GM20431 (cell line): ENCODE results near the gene SULT1C4.
"Not testable (repeated sequence)": the region's sequence is repeated elsewhere in the genome, so short reads cannot be mapped to it uniquely, and the experiment has no call there.

Source experiments
- in situ Hi-C: fragments of 300-500 bp; cut with MseI, MboI; formaldehyde crosslinking; loops from one replicate; pipeline ENCODE4 v1.15.0; 2020; ENCODE audit warnings: low sequenced_read_pairs; ENCODE audit not compliant: unreplicated experiment

The SULT1C4 gene

DNA sequence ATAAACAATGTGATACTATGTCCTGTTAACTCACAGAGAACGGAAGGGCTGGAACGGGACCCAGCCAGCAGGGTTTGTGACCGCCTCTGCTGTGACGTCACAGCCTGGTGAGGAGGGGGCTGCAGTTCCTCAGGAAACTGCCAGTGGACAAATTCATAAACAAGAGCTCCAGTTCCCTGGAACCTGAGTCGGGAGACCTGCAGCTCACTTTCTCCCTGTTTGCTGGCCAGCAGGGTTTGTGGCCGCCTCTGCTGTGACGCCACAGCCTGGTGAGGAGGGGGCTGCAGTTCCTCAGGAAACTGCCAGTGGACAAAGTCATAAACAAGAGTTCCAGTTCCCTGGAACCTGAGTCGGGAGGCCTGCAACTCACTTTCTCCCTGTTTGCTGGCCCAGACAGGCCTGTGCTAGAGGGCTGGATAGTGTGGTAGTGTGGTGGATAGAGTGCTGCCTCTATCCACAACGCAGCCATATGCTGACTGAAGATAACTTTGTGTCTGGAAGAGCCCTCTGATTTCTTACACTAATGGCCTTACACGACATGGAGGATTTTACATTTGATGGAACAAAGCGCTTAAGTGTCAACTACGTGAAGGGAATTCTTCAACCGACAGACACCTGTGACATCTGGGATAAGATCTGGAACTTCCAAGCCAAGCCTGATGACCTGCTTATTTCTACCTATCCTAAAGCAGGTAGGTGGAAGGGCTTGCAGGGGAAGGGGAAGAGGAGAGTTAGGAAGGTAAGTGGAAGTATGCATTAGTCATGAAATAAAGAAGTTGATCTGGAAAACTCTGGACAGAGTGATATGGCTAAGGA, at the start of gene SULT1C4:
Gene SULT1C4, plus strand, starts transcription at position 140 of the 816 bp plus-strand sequence. Its CDS starts 384 bp downstream, at position 524.
- in situ Hi-C loops, result no loop called here

DNA sequence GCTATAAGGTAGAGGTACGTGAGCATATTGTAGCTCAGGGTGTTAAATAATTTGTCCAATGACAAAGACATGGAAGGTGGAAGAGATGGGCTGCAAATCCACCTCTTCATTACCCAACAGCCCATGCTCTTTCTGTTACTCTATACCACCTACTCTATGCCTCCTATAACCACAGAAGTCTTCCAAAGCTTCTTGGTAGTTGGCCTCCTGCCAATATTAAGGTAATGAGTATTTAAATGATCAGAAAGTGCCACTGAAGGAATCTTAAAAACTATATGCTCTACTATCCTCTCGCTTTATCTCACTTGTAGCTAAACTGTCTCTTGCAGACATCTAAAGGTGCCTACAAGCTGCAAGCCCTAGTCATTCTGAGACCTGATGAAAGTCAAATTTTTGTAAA, 48.0 kb upstream of the SULT1C4 start:
- in situ Hi-C loops, result no loop called here

DNA sequence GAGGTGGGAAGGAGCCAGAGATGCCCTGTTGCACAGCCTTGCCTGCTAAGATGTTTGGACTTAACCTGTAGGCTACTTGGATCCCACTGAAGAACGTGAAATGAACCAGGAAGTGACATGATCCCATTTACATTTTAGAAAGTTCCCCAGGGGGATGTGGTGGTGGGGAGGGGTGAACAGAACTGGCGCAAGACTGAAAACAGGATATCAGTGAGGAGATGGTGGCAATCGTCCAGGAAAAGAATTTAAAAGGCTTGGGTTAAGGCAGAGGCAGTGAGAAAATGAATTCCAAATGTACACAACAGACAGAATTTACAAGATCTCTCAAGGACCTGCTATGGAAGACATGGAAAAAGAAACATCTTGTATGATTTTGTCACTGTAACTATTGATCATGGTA, 46.8 kb upstream of the SULT1C4 start:
- in situ Hi-C loops, result no loop called here

DNA sequence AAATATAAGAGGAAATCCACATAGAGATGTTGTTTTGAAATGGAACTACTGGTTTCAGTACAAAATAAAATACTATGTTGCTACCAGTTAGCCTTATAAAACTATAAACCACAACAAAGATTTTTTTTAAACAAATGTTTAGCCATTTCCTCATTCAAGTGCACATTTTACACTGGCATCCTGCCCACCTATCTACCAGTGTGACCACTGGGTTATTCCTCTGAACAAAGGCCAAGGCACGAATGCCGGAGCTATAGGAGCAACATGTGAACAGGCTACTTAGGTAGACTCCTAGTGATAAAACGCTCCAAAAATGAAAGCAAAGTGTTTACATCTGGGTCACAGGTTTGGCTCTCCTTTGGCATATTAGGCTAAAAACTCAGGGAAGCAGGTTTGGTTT, 31.8 kb upstream of the SULT1C4 start:
- in situ Hi-C loops, result no loop called here

DNA sequence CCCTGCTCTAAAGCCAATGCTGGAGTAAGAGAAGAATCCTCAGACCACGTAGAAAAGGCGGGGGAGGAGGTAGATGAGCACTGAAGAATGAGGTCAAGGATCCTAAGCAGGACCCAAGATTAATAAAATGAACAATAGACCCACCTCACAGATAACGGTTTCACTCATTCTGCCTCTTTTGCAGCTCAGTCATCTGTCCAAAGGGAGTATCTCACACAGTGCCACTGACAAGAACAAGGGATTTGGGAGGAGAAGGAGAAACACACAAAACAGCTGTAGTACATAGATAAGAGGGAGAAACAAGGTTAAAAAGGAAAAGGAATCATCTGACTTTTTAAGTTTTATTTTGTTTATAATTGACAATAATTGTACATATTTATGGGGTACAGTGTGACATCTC, 30.9 kb upstream of the SULT1C4 start:
- in situ Hi-C loops, result no loop called here

DNA sequence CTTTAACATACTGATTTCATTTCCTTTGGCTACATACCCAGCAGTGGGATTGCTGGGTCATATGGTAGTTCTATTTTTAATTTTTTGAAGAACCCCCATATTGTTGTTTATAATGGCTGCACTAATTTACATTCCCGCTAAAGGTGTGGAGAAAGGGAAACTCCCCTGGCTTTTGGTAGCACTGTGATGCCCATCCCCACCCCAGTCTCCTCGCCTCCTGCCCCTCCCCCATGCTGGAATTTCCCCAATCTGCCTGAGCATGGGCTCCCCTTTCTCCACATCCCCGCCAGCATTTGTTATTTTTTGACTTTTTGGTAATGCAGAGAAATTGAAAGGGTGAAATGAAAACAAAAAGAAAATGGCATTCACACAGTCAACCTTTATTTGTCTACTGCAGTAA, 30.0 kb upstream of the SULT1C4 start:
- in situ Hi-C loops, result no loop called here

DNA sequence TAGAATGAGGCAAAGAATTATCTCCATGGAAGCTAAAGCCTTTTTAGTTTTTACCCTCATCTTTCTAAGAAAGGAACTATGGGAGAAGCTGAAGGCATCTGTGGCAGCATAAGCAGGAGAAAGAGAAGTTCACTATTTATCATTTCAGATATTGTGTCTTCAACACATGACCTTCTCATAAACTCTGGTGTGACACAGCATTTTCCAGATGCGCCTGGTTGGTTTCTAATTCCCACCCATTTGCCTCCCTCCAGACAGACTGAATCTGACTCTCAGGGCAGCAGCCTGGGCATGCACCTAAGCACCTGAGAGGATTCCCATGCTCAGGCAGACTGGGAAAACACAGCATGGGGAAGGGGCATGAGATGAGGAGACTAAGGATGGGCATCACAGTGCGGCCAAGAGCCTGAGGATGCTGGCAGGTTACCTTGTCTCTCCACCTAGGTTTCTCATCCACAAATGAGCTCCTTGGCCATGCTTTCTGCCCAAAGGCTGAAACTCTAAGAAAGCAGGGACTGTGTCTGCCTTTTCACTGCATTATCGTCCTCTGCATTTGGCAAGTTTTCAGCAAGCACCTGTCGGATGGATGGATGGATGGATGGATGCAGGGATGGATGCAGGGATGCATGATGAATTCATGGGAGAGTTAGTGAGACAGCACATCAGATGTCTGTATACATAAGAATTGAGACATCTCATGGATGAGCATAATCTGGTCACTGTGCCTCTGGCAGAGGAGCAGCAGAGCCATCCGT, 28.8 kb upstream of the SULT1C4 start:
- in situ Hi-C loops, result no loop called here

DNA sequence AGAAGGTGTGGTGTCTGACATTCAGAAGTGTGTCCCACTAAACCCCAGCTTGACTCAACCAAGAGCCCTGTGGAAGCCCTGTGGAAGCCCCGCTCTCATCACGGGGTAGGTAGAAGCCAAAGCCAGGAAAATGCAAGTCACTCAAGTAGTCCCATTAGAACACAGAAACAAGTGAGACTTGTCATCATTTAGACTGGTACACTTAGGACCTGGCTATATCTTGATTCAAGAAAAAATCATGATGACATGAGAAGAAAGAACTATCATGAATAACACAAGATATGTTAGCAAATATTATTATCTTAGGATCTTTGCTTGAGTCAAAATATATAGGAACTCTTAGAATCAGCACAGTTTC, 28.2 kb upstream of the SULT1C4 start:
- in situ Hi-C loops, result no loop called here

DNA sequence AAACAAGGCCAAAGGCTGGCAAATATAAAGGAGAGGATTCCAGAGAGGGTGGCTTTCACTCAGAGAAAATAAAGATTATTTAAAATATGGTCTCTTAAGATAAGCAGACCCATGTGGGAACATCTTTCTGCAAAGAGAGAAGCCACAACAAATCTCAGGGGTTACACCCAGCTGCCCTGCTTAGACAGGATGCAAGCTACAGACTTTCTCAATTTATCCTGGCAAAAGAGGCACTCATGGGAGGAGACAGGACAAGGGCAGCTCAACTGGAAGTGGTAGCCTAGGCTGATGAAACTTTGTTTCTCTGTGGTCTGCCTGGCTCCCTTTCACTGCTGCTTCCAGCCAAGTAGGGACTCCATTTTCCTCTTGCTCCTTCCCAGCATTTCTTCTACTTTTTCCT, 25.9 kb upstream of the SULT1C4 start:
- in situ Hi-C loops, result no loop called here

DNA sequence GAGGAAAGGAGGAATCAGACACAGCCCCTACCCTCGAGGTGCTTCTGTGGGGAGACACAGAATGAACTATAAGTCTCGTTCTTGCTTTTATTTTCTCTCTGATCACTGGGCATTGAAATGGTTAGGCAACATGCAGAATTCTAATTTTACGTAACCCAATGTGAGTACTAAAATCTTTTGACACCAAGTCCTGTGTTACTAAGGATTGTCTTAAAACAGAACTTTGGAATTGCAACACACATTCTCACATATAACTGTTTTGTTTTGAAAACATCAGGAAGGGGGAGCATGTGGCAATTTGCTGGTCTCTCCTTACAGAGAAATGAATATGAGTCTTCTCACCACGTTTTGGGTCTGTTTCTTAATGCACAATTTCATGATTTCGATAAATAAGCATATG, 23.6 kb upstream of the SULT1C4 start:
- in situ Hi-C loops, result no loop called here

DNA sequence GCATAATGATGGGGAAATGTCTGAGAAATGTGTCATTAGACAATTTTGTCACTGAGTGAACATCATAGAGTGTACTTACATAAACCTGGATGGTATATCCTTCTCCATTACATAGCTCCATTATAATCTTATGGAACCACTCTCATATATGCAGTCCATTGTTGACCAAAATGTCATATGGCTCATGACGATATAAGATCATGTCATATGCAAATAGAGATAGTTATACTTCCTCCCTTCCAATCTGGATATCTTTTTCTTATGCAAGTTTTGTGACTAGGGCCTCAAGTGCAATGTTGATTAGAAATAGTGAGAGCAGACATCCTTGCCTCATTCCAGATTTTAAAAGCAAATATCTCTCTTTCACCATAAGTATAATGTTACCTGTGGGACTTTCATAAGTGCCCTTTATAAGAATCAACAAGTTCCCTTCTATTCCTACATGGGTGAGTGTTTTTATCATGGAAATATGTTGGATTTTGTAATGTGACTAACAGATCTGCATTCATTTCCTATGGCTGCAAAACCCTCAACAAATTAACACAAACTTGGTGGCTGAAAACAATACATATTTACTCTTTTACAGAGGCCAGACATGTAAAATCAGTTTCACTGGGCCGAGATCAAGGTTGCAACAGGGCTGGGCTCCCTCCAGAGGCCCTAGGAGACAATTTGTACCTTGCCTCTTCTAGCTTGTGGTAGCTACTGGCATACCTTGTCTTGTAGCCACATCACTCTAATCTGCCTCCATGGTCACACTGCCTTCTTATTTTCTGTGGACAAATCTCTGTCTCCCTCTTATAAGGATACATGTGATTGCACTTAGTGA, 21.6 kb upstream of the SULT1C4 start:
- in situ Hi-C loops, result no loop called here

DNA sequence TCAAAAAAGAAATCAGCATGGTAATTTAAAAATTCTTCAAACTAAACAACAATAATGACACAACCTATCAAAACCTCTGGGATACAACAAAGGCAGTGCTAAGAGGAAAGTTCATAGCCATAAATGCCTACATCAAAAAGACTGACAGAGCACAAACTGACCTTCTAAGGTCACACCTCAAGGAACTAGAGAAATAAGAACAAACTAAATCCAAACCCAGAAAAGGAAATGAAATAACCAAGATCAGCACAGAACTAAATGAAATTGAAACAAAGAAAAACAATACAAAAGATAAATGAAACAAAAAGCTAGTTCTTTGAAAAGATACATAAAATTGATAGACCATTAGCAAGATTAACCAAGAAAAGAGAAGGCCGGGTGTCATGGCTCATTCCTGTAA, 18.4 kb upstream of the SULT1C4 start:
- in situ Hi-C loops, result not testable (repeated sequence)

DNA sequence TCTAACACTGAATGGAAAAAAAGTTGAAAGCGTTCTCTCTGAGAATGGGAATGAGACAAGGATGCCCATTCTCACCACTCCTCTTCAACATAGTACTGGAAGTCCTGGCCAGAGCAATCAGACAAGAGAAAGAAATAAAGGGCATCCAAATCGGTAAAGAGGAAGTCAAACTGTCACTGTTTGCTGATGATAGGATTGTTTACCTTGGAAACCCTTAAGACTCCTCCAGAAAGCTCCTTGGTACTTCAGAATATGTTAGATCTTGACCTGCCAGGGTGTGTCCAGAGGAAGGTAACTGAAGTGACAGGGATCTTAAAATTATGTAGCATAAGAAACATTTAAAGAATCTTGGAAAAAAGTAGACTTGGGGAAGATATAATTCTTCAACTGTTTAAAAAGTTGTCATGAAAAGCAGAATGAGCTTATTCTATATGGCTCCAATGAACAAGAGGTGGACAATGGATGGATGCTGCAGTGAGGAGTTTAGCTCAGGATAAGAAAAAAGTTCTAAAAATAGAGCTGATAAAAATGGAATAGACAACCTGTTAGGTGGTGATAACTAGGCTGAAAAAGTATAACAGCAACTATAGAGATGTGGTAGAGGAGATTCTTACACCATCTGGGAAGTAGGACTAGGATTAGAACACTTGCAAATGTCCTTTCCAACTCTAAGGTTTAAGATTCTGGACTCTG, 16.8 kb upstream of the SULT1C4 start:
- in situ Hi-C loops, result no loop called here

DNA sequence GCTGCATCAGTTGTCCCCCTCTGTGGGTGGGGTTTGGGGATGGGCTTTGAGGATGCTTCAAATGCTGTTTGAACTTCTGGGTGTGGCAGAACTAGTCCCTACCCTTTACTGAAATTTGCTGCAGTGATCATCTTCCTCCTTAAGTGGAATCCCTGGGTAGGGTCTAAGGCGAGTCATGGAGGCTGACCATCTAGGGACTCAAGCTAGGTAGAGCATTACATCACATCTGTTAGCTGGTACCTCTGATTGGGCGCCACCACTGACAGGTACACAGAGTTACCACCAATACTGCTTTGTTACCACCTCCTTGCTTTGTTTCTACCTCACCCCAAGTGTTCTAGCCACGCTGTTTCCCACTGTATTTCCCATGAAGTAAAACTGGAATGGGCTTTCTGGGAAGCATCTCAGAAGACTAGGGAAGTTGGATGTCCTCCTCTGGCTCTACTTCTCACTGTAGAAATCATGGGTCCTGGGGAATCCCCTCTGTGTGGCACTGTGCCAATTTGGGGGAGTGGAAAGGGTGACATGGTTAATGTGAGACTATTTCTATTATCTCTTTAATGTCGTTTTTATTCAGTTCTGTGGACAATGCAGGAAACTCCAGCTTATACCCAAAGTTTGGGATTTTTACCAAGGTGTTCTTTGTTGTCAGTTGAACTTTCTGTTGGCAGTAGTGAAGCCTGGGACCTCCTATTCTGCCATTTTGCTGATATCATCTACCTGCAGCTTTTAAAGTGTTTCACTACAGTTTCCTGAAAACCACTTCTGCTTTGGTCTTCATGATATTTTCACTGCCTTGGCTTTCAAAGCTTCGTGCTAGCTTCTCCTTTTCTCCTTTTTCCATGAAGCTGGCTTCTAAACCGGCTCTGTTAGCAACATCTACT, 14.5 kb upstream of the SULT1C4 start:
- in situ Hi-C loops, result no loop called here

DNA sequence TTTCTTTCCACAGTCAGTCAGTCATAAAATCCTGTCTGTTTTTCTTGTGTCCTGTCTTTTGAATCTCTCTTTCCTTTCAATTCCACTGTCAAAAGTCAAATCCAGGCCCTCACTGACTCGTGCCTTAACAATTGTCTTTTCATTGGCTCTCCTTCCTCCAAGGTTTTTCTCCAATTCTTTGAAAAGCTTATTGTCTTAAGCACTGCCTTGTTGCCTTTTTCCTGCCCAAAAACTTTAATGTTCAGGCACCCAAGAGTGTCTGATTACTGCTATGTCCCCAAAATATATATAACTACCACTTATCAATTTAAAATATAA, 13.9 kb upstream of the SULT1C4 start:
- in situ Hi-C loops, result no loop called here

DNA sequence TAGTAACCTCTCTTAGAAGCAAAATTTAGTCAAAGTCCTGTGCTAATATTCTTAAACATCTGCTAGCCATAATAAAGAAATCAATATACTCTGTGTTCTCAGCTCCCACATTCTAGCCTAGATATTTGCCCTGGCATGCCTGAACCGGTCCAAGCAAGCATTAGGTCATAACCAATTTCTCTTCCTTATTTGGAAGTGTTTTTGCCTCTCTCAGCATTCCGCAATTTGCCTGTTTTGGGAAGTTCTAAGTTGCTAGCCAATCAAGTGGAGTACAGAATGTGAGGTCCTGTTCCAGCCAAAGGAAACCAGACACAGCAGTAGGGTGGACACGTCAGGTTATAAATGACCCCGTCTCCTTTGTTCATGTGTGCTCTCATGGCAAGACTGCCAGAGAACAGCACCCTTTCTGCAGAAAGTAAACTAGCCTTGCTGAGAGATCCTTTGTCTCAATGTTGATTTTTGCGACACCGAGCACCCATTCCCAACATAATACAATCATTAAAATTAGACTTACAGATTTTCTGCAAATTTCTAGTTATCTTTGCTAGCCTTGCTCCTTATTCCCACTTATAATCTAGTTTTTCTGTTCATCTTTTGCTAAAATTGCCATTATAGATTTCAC, 13.0 kb upstream of the SULT1C4 start:
- in situ Hi-C loops, result no loop called here

DNA sequence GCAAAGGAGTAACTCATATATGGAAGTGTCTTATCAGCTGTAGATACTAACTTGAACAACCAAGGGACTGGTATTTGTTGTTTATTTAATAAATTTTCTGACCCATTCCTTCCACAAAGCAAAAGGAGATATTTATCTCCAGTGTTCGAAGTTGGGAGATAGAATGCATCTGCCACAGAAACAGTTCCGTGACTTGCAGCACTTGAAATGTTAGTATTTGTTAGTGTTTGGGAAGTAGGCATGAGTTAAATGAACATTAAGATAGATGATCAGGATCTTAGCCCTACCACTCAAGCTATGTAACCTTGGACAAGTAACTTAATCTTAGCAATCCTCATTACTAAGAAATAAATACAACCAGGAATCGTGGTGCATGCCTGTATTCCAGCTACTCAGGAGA, 12.1 kb upstream of the SULT1C4 start:
- in situ Hi-C loops, result no loop called here

DNA sequence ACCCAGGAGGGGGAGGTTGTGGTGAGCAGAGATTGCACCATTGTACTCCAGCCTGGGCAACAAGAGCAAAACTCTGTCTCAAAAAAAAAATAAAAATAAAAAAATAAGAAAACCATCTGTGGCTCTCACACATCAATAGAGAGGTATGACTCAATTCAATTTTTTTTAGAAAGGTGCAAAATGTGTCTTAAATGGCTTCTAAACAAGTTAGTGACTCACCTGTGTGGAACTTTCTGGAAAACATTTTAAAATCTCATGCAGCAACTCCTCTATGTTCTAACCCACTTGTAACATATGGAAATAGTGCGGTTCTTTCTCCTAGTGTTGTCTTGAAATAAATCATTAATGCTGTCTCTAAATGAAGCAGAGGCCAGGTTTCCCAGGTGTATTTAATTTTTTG, 10.7 kb upstream of the SULT1C4 start:
- in situ Hi-C loops, result no loop called here

DNA sequence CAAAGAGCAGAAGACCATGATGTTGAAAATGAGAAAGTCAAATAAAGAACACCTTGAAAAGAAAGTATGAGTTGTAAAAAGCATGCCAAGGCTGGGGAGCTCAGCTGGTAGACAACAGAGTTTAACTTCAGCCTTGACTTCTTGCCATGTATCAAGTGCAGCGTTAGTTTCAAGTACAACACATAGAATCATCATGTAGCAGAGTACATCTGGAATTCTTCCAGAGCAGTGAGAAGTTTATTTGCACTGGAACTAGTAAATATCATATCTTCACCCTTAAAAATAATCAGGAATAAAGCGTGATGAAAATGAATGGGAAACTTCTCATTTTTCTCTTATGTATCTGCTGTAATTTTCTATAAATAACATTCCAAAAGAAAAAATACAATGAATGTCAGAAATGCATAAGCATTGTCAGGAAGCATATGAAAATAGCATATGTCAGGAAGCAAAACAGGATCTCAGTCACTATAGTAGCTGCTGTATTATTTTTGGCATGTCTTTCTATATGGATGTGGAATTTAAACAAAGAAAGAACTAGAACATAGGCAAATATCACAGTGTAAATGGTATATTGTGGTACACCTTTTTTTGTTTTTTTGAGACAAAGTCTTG, 10.1 kb upstream of the SULT1C4 start:
- in situ Hi-C loops, result no loop called here
